Amniotic stem cell (primary cell): ENCODE results near the gene IL1R1.
"Not testable (repeated sequence)": the region's sequence is repeated elsewhere in the genome, so short reads cannot be mapped to it uniquely, and the experiment has no call there.

ENCODE experiments used
- DNase-seq: peaks from one replicate; lab custom pipeline; 2025; lab: John Stamatoyannopoulos, UW

Gene IL1R1

DNA sequence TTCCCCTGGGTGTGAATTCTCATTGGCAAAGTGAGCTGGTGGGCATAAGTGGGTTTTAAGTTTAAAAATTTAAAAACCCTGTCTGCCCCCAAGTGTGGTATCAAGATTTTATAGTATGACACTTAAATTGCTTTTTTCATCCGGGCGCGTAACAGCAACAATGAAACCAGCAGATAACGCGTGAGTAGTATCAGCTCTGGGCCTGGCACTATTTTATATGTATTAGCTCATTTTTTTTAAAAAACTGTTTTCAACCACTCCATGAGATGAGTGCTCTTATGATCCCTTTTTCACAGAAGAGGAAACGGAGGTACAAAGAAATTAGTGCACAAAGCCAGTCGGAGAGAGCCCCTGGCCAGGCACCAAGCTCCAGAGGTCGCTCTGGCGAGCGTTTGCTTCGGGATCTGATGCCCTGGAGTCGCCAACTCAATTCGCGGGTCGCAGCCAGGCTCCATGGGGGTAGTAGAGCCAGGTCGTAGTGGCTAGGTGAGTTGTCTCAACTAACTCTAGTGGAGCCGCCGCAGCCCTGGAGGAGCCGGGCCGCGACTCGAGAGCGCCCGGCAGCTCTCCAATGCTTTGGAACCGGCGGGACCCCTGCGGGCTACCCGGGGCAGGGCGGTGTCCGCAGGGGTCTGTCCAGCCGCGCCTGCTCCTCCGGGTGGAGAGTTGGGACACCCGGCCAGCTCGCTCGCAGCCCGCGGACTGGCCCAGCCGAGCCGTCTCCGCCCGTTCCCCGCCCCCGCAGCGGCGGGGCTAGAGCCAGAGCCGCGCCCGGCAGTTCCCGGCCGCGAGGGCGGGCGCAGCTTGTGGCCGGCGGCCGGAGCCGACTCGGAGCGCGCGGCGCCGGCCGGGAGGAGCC, at the start of gene IL1R1:
Gene IL1R1, plus strand, starts transcription at position 777 of the 859 bp plus-strand sequence. CDS start 14,979 bp downstream, outside the sequence.
- DNase-seq, result peak; percentile 50

- DNase-seq, result no peak
These were observed 48.9 kb upstream of the IL1R1 start for GRCh38 chr2:102093662-102094061.

DNA sequence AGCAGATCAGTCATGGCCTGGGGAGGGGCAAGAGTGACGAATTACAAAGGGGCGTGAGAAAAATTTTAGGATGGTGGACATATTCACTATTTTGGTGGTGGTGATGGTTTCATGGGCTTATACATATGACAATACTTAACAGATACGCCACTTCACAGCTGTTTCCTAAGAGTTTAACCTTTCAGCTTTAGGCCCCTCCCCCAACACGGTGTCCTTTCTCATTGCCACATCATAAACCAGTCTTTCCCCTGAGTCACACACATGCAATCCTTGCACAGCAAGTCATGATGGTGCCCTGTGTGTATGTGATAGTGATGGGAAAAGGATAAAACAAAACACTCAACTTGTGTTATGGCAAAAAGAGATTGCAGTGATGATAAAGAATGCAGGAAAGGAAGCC, 47.6 kb upstream of the IL1R1 start:
- no peak for DNase-seq

- DNase-seq, result no peak
These were observed 46.4 kb upstream of the IL1R1 start for GRCh38 chr2:102096103-102096502.

GRCh38 chr2:102098756-102099155, 43.8 kb upstream of the IL1R1 start:
- no peak for DNase-seq

DNA sequence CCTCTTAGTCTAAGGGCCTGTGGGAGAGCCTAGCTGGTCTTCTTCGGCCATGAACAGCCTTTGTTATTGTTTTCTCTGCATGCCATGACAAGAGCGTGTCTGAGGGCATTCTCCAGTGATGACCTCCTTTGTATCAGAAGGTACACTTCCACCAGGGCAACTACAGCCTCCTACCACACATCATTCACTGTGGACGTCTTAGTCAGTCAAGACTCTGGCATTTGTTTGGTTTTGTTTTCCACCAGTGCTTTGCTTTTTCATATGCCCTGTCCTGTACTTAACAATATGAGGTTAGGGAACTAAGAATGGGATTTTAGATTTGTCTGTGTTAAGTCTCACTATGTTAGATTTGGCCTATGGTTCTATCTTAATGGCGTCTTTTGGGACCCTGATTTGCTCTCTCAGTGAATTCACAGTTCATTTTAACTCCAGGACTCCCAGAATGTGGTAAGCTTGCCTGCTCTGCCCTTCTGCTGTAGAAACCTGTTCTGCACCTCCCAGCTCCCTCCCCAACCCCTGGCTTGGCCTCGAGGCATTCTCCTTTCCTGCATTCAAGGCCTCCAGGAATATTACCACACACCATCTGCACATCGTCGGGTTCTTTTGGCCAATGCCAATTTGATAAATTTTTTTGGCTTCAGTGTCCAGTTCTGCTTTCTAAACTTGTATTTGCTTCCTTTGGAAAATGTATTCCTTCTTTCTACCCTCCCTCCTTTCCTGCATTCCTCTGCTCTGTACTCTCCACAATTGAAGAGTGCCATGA, 42.8 kb upstream of the IL1R1 start:
- DNase-seq, result no peak

DNA sequence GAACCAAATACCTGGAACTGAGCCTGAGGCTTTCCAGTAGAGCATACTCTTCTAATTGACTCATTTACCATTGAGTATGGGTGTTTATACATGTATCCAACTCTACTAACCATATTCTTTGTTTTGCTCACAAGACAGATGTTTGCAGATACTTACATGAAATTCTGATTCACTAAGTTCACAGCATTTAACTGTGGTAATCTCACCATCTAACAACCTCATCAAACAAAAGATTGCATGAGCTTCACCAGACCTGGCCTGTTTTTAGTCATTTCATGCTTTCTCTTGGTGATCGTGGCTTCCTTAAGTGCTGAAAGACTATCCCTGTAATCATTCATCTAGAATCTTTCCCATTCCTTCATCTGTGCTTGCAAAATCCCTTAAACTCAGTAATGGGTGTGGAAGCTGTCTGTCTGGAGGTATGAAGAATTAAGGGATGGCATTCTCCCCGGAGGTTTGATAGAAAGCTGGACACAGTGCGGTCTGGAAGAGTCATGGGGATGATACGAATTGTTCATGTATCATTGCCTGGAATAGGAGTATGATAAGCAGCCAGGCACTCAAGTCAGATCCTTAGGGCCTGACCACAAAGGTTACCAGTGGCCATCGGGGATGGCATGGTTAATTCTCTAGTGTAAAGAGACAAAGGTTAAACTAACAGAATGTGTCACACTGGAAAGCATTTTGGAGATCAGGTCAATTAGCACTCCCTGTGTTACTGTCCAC, 42.0 kb upstream of the IL1R1 start:
- no peak for DNase-seq

DNA sequence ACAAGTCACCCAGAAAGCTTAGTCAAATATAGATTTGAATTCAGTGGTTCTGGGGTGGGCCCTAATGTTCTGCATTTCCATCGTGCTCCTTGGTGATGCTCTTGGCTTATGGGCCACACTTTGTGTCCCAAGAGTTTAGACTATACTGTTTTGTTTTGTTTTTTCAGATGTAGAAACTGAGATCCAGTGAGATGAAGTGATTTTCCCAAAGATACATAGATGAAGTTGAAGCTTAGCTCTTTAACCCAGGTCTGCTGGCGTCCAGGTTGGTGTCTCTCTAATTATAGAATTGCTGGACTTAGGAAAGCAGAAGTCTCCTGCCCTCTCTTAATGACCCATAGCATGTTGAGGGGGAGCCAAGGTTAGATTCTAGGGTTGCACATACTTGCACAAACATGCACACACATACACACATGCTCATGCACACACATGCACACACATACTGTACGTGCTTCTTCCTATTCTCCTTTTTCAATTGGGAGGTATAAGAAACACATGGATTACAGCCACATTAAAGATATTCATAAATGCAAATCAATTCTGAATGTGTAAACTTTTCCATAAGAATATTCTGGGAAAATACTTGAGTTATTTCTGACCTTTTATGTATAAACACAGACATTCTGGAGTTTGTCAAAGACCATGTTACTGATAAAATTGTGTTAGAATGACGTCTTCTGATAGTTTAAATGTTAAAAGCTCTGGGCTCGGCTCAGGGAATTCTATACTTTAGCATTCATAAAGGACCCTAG, 41.3 kb upstream of the IL1R1 start:
- DNase-seq, result no peak

GRCh38 chr2:102101849-102102635, 40.5 kb upstream of the IL1R1 start:
- DNase-seq, result no peak

DNA sequence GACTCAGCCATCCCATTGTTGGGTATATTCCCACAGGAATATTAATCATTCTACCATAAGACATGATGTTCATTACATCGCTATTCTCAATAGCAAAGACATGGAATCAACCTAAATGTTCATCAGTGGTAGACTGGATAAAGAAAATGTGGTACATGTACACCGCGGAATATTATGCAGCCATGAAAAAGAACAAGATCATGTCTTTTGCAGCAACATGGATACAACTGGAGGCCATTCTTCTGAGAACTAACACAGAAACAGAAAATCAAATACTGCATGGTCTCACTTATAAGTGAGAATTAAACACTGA, 40.0 kb upstream of the IL1R1 start:
- not testable (repeated sequence) for DNase-seq

DNA sequence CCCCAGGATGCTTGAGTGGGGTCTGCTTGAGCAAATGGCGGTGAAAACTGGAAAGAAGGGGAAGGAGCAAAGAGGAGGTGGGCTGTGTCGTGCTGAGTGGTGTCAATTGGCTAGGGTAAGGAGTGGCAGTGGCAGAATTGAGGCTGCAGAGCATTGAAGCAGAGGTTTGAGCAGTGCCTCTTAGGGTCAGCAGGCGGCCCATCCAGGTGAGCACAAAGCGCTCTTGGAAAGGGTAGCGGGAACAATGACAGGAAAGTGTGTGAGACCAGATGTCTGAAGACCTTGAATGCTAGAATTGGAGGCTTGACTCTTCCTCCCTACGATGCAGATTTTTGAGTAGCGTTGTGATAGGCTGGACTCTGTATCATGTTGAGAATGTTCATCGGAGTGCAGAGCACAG, 39.3 kb upstream of the IL1R1 start:
- DNase-seq, result no peak

DNA sequence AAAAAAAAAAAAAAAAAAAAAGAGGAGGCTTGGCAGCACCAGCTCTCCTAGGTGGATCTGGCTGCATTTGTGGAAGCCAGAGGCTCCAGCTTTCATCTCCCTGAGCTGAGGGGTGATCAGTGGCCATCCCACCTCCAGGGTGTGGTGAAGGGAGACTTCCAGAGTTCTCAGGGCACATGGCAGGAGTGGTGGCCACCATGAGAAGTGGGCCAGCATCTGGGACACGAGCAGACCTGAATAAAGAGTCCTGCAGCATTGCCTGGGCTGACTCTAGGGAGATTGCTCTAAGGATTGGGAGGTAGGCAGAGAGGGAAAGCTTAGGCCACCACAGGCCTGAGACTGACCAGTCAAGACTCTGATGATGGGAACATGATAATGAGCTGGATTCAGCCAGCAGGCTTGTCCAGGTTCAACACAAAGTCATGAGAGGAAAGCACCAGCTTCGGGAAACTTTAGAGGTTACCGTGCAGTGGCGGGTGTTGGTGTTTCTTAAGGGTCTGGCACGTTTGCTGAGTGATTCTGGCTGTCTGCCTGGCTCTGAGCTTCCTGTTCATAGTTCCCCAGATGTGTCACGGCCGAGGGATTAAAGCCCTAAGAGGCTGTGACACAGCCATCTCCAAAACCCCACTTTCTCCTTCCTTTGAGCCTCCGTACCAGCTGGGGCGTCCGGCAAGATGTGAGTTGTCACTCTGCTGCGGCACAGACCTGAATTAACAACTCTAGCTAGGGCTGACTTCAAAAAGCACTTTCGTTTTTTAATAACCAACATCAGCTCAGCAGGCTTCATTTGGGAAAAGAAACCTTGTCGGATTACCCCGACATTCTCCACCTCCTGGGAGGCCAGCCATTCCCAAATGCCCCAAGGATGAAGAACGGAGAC, 38.3 kb upstream of the IL1R1 start:
- peak; percentile 50 for DNase-seq

- no peak for DNase-seq
These were observed 36.4 kb upstream of the IL1R1 start for GRCh38 chr2:102106133-102106556.

DNA sequence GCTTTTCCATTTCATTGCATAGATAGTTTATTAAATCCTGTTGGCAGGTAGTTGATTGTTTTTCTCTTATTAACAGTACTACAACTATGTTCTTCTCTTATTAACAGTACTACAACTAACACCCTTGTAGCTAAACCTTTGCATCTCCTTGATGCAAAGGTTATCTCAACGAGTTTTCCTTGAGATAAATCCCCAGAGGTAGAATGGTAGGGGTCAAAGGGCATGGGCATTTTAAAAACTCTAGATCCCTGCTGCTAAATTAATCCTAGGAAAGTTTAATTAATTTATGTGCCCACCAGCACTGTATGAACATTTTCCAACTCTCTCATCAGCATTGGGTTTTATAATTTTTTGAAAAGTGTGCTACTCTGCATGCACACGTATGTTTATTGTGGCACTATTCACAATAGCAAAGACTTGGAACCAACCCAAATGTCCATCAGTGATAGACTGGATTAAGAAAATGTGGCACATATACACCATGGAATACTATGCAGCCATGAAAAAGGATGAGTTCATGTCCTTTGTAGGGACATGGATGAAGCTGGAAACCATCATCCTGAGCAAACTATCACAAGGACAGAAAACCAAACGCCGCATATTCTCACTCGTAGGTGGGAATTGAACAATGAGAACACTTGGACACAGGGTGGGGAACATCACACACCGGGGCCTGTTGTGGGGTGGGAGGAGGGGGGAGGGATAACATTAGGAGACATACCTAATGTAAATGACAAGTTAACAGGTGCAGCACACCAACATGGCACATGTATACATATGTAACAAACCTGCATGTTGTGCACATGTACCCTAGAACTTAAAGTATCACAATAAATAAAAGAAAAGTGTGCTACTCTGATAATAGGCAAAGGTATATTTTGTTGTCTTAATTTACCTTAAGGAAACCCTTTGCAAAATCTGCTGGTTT, 35.5 kb upstream of the IL1R1 start:
- not testable (repeated sequence) for DNase-seq

DNA sequence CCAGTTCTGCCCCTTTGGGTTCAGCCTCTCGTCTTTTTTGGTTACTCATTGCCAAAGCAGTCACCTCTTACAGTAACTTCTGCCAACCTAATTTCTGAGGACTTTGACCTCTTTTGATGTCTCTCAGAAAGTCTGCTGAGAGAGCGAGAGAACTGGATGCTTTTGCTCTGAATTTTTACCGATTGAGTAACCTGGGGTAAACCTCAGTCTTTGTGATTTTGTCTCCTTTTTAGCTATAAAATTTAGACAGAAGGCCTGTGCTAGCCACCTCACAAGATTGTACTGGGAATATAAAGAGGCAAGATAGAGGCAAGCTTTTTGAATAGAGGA, 34.8 kb upstream of the IL1R1 start:
- no peak for DNase-seq

DNA sequence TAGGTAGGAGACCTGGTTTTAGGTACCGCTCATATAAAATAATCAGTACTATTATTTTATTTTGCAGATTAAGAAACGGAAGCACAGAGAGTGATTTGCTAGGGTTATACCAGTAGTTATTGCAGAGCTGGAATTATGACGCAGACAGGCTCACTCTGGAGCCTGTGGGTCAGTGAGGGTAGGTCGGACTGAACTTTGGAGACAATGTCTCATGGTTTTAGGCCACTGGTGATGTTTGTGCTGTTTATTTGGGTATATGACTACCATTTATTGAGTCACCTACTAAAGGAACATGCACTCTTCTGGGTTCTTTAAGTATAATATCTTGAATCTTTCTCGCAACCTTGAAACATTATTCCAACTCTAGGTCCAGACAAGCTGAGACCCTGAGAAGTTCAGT, 33.5 kb upstream of the IL1R1 start:
- no peak for DNase-seq

DNA sequence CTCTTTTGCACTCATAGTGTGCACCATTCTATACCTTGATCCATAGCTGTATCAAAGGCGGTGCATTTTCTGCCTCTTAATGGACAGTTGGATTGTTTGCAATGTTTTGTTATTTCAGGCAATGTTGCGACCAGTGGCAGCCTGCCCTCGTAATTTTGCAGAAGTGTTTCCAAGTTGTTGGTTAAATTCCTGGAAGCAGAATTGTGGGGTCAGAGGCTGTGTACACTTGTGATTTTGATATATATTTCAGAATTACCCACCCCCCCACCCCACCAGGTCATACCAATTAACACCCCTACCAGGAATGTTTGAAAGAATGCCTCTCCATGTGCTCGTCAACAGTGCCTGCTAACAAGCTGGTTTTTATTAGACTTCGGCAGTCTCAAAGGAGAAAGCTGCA, 32.4 kb upstream of the IL1R1 start:
- no peak for DNase-seq

GRCh38 chr2:102110596-102111334, 31.8 kb upstream of the IL1R1 start:
- DNase-seq, result no peak
